ENCODE data around the gene CDH23. TPM values are rescaled to one million over a fixed set of nuclear protein-coding genes. Genes with fewer than 3 reads are reported as not detected.

Gene CDH23
- total RNA-seq, 6 donors from 2014 or later: 4.7 to 29.3 (median 10.4) TPM

GRCh38 chr10:71840177-71840957 is 443.6 kb downstream of the CDH23 start:
- 55 to 58% methylated on average over 6 of the region's 6 CpGs for WGBS, 2 donors
- no peaks in the 10 kb centered on the region for H3K9me3 ChIP-seq
- H3K36me3 ChIP-seq: no peaks in the 10 kb centered on the region
- peak in 1 of 2 donors; percentile 47 for ATAC-seq (ENCODE audit: low FRiP score in 2 of 2)
- TF ChIP-seq POLR2A (IDR thresholded peaks at IDR 0.05) (no peak), CTCF (IDR thresholded peaks at IDR 0.05) (no peak), POLR2AphosphoS5 (IDR thresholded peaks at IDR 0.05) (no peak), EP300 (IDR thresholded peaks at IDR 0.05) (no peak)
- H3K27me3 ChIP-seq: no peaks in the 10 kb centered on the region
- peaks cover 63 to 86% (median 66%) of the 10 kb centered on the region in 4 donors for H3K4me1 ChIP-seq
- H3K4me3 ChIP-seq: no peak overlapping the region
- H3K27ac ChIP-seq: no peak overlapping the region
- DNase-seq: peak in 1 of 2 donors; percentile 62

- DNase-seq (no peak), ATAC-seq (ENCODE audit: low FRiP score in 2 of 2) (no peak)
- WGBS, 2 donors: 84 to 85% methylated on average over 4 of the region's 4 CpGs
- no peaks in the 10 kb centered on the region for H3K9me3 ChIP-seq
- H3K27me3 ChIP-seq: no peaks in the 10 kb centered on the region
- TF ChIP-seq POLR2AphosphoS5 (IDR thresholded peaks at IDR 0.05) (no peak), POLR2A (IDR thresholded peaks at IDR 0.05) (no peak), EP300 (IDR thresholded peaks at IDR 0.05) (no peak), CTCF (IDR thresholded peaks at IDR 0.05) (no peak)
- no peaks in the 10 kb centered on the region for H3K36me3 ChIP-seq
- peaks cover 63 to 87% (median 68%) of the 10 kb centered on the region in 4 donors for H3K4me1 ChIP-seq
- H3K4me3 ChIP-seq: no peak overlapping the region
- H3K27ac ChIP-seq: no peak overlapping the region
Measured at GRCh38 chr10:71840958-71841335, 444.2 kb downstream of the CDH23 start.

- H3K36me3 ChIP-seq: no peaks in the 10 kb centered on the region
- H3K27ac ChIP-seq: no peak overlapping the region
- ATAC-seq (ENCODE audit: low FRiP score in 2 of 2) (no peak), DNase-seq (no peak)
- no peaks in the 10 kb centered on the region for H3K9me3 ChIP-seq
- no peak overlapping the region for H3K4me3 ChIP-seq
- peaks cover 48 to 81% (median 57%) of the 10 kb centered on the region in 4 donors for H3K4me1 ChIP-seq
- no peaks in the 10 kb centered on the region for H3K27me3 ChIP-seq
- 61 to 80% methylated on average over 2 of the region's 2 CpGs for WGBS, 2 donors
- TF ChIP-seq EP300 (IDR thresholded peaks at IDR 0.05) (no peak), CTCF (IDR thresholded peaks at IDR 0.05) (no peak), POLR2A (IDR thresholded peaks at IDR 0.05) (no peak), POLR2AphosphoS5 (IDR thresholded peaks at IDR 0.05) (no peak)
Measured at GRCh38 chr10:71842422-71842821, 445.7 kb downstream of the CDH23 start.

- Histone ChIP-seq H3K4me1 (peaks cover 43 to 79% (median 55%) of the 10 kb centered on the region in 4 donors), H3K9me3 (no peaks in the 10 kb centered on the region), H3K27ac (no peak overlapping the region), H3K27me3 (no peaks in the 10 kb centered on the region), H3K36me3 (no peaks in the 10 kb centered on the region), H3K4me3 (no peak overlapping the region)
- DNase-seq (no peak), ATAC-seq (ENCODE audit: low FRiP score in 2 of 2) (no peak)
- no peak for TF ChIP-seq POLR2A (IDR thresholded peaks at IDR 0.05)
- no peak for TF ChIP-seq POLR2AphosphoS5 (IDR thresholded peaks at IDR 0.05)
- TF ChIP-seq CTCF (IDR thresholded peaks at IDR 0.05): no peak
- TF ChIP-seq EP300 (IDR thresholded peaks at IDR 0.05): no peak
- WGBS, 2 donors: 83 to 87% methylated on average over 14 of the region's 14 CpGs
Measured at GRCh38 chr10:71842856-71843686, 446.4 kb downstream of the CDH23 start.

Measured in upper lobe of left lung (tissue), 6 donors.